HG02938 (cell line): ENCODE data around the gene MMP11.

ENCODE experiments used
- ATAC-seq: cut with Tn5 transposase; IDR thresholded peaks from one replicate; pipeline ENCODE4 v1.9.1; 2021; ENCODE audit warnings: mild to moderate bottlenecking, moderate library complexity; ENCODE audit not compliant: unreplicated experiment

MMP11 gene

DNA sequence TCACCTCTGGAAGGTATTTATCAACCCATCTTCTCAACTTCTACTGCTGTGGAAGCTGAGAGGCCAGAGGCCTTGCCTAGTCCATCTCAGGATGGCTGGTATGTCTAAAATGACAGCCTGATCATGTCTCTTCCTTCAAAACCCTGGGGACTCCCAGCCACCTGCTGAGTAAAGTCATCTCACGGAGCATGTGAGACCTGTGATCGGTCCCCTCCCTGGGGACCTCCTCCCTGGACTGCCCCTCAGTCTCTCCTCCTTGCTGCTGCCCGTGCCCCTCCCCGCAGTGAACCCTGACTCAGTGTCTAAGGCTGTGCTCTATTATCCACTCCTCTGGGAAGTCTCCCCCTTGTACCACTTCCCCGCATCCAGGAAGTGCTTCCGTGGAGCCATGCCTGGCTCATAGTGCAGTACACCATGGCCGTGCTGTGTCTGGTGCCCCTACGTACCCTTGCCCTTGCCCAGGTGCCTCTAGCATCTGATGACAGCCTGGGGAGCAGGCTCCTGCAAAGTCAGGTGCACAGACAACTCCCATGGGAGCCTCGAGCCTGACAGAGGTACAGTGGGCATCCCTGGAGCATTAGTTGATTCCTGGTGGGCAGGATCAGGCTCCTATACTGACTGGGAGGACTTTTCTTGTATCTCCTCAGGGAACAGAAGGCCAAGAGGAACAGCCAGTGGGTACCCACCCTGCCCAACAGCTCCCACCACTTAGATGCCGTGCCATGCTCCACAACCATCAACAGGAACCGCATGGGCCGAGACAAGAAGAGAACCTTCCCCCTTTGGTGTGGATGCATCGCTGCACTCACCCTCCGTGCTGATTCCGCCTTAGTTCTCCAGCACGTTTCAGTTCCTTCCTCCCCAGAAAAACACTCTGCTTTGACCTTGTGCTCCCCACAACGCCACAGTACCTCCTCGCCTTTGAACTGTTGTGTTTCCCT lies 27.9 kb downstream of the MMP11 start:
- ATAC-seq, result no peak

DNA sequence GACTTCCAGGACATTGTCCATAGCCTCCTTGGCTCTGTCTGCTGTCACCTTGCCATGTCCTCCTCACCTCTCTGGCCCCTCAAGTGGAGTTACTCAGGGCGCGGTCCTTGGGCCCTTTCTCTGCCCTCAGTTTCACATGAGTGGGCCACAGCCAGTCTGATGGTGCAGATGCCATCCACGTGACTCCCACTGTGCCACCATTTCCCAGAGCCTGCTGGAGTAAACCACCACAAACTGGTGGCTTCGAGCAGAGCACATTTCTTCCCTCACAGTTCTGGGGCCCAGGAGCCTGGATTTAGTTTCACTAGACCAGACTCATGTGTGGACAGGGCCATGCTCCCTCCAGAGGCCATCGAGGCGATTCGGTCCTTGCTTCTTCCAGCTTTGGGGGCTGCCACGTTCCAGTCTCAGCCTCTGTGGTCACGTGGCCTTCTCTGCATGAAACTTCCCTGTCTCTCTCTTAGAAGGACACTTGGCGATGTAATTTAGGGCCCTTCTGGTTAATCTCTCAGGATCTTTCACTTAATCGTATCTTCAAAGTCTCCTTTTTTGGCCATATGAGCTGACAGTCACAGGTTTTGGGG lies 28.7 kb downstream of the MMP11 start:
- no peak for ATAC-seq

DNA sequence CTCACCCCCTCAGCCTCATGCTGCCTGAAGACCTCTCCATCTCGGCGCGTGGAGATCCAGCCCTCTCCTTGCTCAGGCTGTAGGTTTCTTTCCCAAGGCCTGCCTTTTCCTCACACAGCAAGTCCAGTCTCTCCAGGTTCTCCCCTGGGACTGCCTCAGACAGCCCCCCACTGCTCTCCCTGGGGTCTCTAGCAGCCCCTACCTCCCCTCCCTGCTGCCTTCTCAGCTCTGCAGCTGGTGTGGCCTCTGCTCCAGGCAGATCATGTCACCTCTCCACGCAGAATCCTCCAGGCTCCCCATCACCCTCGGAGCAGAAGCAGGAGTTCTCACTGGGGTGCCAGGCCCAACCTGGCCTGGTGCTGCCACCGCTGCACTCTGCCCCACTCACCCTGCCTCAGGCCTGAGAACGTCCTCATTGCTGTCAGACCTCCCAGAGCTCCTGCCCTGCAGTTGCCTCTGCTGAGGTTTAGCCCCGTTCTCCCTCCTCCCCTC lies 29.3 kb downstream of the MMP11 start:
- ATAC-seq, result no peak

DNA sequence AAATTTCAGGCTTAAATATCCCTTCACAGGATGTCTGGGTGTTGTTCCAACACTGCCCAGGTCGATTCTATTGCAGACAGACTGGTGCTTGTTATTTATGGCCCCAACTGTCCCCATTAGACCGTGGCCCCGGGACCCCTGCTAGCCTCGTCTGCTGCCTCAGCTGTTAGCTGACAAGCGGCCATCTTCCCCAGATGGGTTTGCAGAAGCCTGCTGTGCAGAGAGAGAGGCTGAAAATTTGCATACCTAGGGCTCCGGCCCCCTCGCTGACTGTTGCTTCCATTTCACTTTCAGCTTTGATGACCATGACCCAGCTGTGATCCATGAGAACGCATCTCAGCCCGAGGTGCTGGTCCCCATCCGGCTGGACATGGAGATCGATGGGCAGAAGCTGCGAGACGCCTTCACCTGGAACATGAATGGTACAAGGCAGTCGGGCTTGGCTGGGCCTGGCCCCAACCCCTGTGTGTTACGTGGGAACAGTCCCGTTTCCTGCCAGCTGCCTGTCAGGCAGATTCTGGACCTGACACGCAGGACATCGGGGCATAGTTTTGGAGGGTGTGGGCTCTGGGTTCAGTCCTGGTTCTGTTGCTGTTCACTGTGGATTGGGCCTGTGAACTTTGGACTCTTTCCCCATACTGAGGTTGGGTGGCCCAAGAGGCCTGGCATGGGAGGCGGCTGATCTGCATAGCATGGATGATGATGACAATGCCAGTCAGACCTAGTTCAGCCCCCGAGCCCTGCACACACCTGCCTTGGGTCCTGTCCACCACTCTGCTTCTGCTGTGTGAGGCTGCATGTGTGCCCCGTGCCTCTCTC lies 30.6 kb downstream of the MMP11 start:
- no peak for ATAC-seq

DNA sequence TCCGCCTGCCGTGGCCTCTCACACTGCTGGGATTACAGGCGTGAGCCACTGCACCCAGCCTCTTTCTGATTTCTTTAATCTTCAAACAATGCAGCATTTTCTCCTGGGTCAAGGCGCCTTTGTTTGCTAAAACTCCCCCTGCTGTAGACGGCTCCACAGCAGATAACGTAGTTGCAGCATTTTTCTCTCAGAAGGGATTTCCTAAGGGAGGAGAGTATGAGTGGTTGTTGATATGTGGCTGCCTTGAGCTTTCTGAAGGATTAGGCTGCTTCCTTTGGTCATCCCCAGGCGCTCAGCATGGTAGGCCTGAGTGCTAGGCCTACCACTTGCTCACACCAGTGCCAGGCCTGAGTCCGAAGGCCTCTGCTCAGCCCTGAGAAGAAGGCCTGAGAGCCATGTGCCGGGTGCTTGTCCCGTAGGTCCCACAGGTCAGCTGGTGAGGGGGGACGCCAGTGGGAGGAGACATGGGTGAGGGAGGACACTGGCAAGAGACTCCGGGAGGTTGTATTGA lies 32.2 kb downstream of the MMP11 start:
- ATAC-seq, result no peak

DNA sequence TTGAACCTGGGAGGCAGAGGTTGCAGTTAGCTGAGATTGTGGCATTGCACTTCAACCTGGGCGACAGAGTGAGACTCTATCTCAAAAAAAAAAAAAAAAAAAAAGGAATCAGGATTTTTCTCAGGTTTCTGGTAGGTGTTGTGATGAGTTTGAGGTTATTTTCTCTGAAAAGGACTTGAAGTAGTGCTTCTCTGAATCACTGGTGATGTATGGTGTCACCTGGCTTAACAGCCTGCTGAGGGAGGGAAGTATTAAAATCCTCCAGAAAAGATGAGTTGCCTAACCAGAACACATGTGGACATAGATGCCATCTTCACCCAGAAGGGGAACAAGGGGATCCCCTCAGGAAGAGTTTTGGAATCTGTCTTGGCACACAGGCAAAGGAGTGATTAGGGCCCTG lies 34.2 kb downstream of the MMP11 start:
- ATAC-seq, result no peak

DNA sequence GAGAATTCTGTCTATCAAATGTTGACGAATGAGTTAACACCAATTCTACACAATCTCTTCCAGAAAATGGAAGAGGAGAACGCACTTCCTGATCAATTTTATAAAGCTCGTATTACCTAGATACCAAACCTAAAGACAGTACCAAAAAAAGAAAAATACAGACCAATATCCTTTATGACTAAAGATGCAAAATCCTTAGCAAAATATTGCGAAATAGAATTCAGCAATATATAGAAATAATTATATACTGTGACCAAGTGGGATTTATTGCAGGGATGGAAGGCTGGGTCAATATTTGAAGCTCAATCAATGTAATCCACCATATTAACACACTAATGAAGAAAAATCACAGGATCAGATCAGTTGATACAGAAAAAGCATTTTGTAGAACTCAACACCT lies 39.7 kb downstream of the MMP11 start:
- no peak for ATAC-seq

DNA sequence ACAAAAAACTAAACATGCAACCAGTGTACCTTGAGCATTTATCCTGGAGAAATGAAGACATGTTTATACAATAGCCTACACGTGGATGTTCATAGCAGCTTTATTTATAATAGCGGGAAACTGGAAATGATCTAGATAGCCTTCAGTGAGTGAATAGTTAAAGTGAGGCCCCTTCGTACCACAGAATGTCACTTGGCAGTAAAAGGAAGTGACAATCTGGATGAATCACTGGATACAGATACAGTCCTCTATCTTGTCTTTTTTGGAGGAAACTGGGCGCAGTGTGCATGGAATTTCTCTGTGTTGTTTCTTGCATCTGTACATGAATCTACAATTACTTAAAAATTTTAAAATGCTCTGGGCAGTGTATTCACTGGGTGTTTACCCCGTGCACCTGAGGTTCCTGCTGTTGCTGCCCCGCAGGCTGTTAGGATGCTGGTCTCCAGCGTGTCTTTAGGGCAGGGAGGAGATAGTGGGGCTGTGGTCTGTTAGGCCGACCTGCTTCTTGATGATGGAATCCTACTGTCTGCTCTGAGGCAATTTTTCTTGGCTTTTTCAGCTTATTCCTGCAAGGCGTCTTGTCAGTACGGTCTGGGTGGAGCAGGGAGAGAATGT lies 43.0 kb downstream of the MMP11 start:
- no peak for ATAC-seq

DNA sequence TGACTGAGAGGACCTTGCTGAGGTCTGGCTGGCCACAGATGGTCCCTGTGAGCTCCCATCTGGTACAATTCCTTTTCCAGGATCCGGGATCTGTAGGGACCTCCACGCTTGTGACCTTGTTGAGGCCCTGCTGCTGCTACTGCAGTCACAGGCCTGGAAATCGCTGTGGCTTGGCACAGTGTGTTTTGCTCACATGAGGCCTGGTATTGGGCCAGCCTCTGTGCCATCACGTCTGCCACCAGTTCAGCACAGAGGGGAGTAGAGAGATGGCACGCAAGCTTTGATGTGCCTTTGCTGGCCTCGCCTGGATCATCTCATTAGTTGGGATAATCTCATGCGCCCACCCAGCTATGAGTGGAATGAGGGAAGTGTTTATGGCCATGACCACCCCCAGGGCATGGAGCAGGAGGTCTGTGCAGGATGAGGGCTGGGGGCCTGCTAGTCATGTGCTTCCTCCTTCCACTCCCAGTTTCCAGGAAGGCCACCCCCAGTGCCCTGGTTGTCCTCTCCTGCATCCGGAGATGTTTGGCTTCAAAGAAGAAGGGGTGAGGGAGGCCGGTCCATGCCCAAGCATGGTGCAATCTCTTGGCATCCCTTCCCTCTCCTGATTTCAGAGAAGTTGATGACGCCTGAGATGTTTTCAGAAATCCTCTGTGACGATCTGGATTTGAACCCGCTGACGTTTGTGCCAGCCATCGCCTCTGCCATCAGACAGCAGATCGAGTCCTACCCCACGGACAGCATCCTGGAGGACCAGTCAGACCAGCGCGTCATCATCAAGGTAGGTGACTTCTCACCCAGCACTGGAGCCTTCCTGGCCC lies 43.7 kb downstream of the MMP11 start:
- no peak for ATAC-seq

DNA sequence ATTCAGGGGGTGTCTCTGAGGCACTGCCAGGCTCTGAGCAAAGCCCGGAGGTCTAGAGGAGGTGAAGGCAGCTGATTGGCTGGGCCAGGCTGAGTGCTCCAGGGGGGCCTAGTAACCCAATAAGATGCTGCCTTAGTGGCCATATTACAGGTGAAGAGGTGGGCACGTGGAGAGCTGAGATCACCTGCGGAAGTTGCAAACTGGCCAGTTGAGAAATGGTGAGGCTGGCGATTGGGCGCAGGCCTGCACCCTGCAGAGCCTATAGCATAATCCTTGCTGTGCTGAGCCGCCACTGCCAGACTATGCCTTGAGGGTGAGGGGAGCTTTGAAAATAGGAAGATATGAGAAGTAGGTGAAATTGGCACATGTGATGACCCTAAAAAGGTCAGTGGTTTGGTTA lies 44.5 kb downstream of the MMP11 start:
- no peak for ATAC-seq

DNA sequence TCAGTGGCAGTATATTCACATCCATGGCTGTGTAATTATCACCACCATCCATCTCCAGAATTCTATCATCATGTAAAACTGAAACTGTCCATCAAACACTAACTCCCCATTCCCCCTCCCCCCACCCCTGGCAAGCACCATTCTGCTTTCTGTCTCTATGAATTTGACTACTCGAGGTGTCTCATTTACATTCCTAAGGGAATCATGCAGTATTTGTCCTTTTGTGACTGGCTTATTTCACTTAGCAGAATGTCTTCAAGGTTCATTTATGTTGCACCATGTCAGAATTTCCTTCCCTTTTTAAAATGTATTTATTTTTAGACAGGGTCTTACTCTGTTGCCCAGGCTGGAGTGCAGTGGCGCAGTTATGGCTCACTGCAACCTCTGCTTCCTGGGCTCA lies 45.9 kb downstream of the MMP11 start:
- no peak for ATAC-seq

DNA sequence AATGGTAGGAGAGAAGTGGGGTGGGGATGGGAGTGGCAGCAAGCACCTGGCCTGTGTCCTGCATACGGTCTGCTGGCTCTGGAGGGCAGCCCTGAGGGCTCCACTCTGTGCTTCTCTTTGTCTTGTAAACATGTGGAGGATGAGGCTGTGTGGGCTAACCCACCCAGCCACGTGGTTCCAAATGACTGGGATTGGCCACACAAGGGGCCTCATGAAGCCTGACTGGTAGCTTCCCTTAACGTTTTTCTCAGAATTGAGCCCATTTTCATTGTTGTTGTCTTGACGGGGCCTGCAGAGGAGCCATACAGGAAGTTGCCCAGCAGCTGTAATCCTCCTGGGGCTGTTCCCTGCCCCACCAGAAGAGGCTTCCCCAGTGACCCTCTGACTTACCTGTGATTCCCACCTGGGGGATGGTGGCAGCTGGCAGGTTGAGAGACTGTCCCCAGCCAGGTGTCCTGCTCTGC lies 48.1 kb downstream of the MMP11 start:
- no peak for ATAC-seq

DNA sequence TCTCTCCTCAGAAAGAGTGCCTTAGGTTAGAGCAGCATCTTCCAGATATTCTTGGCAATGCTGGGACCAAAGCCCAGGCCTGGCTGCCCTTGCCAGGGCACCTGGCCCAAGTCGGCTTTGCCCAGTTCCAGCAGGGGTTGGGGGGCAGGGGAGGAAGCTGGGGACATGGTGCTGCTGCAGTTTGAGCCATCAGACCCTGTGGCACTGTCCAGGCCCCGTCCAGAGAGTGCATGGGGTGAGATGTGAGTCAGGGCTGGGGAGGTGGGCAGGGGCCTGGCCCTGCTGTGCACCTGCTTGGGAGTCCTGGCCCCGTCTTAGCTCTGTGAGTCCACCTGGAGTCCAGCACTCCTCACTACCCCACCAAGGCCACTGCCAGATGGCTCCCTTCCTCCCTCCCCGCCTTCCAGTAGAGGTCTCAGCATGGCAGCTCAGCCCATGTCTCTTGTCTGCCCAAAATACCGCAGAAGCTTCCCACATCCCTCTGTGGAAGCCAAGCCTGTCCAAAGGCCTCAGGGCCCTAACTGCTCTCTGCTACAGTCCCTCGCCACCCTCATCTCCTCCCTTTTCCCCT lies 49.5 kb downstream of the MMP11 start:
- ATAC-seq, result no peak

DNA sequence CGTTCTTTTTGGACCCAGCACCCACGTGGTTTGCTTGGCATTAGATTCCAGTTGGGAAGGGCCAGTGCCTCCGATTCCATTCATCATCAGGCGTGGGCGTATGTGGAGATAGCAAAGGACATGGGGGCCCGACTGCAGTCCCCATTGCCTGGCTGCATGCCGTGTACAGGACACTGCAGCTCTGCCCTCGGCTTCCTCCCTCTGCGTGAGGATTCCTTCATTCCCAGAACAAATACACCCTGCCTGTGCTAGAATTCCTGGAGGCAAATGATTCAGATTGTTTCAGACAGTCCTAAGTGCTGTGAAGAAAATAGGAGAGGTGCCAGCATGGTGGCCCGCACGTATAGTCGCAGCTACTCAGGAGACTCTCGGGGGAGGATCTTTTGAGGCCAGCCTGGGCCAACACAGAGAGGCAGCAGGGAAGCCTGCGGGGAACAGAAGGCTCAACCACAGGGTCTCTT lies 50.7 kb downstream of the MMP11 start:
- no peak for ATAC-seq

DNA sequence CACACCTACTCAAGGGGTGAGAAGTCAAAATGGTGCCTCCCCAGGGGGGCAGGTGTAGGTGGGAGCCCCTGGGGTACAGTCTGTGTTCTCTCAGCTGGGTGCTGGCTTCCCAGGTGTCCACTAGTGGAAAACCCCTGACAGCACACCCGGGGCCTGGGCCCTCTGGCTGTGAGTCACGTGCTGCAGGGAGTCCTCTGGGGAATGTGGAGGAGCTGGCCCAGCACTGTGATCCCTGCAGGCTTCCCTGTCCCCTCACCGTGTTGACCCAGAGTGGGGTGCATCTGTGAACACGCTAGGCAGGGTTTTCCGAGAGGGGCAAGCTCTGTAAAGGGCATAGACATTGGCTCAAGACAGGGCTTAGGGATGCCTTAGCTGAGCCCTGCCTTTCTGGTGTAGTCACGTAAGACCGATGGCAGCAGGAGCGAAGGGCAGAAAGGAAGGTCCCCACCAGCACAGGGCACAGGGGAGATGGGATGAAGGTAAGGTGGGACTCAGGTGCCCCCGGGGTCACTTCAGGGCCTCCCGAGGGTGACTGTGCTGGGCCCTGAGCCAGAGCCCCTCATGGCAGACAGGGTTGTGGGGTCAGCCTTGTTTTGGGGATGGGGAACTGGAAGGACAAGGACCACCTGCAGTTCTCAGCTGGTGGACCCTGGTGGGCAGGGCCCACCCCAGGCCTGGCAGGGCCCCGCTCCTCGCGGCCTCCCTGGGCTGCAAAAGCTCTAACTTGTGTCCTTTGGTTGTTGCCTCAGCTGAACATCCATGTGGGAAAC lies 52.0 kb downstream of the MMP11 start:
- no peak for ATAC-seq

DNA sequence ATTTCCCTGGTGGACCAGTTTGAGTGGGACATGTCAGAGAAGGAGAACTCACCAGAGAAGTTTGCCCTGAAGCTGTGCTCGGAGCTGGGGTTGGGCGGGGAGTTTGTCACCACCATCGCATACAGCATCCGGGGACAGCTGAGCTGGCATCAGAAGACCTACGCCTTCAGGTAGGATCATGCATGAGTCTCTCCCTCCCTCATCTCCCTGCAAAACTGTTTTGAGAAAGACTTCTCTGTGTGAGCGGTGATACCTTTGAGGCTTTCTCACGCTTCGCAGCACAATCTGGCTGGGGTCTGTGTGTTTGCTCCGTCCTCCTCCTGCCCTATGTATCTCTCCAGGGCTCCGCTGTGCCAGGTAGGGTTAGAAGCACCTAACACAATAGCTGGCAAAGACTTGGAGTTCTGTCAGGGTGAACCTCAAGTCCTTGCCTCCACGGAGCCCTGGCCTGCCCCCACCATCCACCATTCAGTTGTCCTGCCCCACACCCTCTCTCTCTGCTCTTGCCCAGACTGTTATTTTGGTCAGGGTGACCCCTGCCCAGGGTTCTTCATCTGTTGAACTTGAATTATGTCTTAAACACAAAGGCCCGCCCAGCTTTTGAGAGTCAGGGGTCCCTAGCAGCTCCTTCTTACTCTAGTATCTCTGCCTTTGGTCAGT lies 52.7 kb downstream of the MMP11 start:
- no peak for ATAC-seq

DNA sequence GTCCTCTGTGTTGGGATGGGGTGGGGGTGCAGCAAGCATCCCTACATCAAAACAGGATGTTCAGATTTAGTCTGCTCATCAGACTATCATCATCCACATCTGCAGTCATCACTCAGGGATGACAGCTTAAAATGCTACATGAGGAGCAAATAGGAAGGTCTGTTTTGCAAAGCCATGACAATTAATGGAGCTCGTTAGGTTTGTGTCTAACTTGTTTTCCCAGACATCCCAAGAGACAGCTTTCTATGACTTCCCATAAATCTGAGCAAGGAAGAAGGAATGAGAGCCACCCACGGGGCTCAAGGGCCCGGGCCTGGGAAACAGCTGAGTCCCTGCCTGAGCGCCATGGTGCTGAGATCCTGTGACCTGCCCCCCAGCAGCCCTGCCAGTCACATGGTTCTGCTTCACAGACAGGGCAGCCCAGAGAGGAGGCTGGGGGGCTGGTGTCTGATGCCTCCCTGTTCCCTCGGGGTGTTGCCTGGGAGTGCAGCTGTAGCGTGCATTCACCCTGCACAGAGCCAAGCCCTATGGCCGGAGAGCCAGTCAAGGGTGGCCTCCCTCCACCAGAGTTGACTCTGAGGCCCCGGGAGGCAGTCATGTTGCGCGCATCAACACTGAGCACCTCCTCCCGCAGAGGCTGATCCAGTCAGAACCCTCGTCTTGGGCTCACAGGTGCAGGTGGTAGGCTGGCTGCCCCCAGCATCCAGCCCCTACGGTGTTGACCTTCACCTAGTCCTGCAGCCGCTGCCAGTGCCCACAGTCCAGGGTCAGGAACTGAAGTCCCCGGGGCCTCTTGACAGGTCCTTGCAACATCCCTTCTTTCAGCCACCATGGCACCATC lies 54.1 kb downstream of the MMP11 start:
- no peak for ATAC-seq
